Body of pancreas (tissue), 4 donors: ENCODE data around the gene SYT8. TPM values are rescaled to one million over a fixed set of nuclear protein-coding genes. Genes with fewer than 3 reads are reported as not detected.
A peak's percentile ranks its signal among the peaks of the same experiment; 100 is the strongest.

Experiments used
- ATAC-seq: fragments of 150-250 bp; one replicate; pipeline ENCODE4 v1.9.1; 2016
- DNase-seq, 4 donors: peaks; one replicate each; pipeline ENCODE4 v3.0.0-alpha.2; 2019
- H3K27ac ChIP-seq, 4 donors: fragments of 200-600 bp; sonication (generic); 1 replicate in 3 of 4; 2 replicates in 1 of 4; pipeline versions ENCODE4 v1.5.1 to v1.6.1; 2016 to 2019; ENCODE audit warnings: mild to moderate bottlenecking in 1 of 4, mixed read lengths in 1 of 4, moderate library complexity in 1 of 4
- H3K27me3 ChIP-seq, 2 donors: fragments of 200-600 bp; sonication (generic); one replicate each; pipeline ENCODE4 v1.6.0; 2016; ENCODE audit warnings: mild to moderate bottlenecking in 1 of 2
- H3K36me3 ChIP-seq, 2 donors: fragments of 200-600 bp; sonication (generic); replicated peaks in 1 of 2; 2 replicates each; pipeline ENCODE4 v1.5.1; 2016; ENCODE audit warnings: low read depth in 2 of 2; ENCODE audit not compliant: insufficient read depth in 1 of 2
- H3K4me1 ChIP-seq: fragments of 200-600 bp; sonication (generic); one replicate; pipeline ENCODE4 v1.6.0; 2016
- H3K4me3 ChIP-seq, 2 donors: fragments of 200-600 bp; sonication (generic); 1 replicate in 1 of 2; 2 replicates in 1 of 2; pipeline ENCODE4 v1.5.1; 2016 to 2019
- H3K9me3 ChIP-seq, 3 donors: fragments of 200-600 bp; sonication (generic); 1 replicate in 2 of 3; 2 replicates in 1 of 3; pipeline ENCODE4 v1.5.1; 2016
- CTCF ChIP-seq, 7 experiments: fragments of 450-650 bp in 4 of 7; fragments of 200-600 bp in 3 of 7; sonication (generic) in 3 of 7; IDR thresholded peaks; one replicate each; pipeline ENCODE4 v1.5.1; 2016 to 2019; ENCODE audit warnings: antibody characterized with exemption in 7 of 7
- POLR2A ChIP-seq, 3 donors: fragments of 450-650 bp; IDR thresholded peaks; one replicate each; pipeline ENCODE4 v1.6.1; 2016; ENCODE audit warnings: antibody characterized with exemption in 3 of 3, mild to moderate bottlenecking in 2 of 3
- WGBS, 2 donors: methylation state at CpG; one replicate each; pipeline ENCODE4 v1.1.5; 2017; 5-methylcytosine and 5-hydroxymethylcytosine counted together
- intact Hi-C: fragments of 100-400 bp; cut with DNase I; formaldehyde crosslinking; loops from one replicate; pipeline ENCODE4 v1.15.1; 2023
- total RNA-seq, 2 donors: library from RNA; depleted of rRNA; stranded (reverse); fragments of >200 nt; gene quantifications; one replicate each; pipeline ENCODE4 v1.1.0, GENCODE V29; 2016

Gene SYT8
- total RNA-seq, 2 donors from 2014 or later: 6.0 to 32.6 TPM

- Histone ChIP-seq H3K36me3 (no peaks in the 10 kb centered on the region), H3K9me3 (no peaks in the 10 kb centered on the region), H3K4me1 (peaks cover 20% of the 10 kb centered on the region), H3K4me3 (no peak overlapping the region), H3K27ac (no peak overlapping the region), H3K27me3 (no peaks in the 10 kb centered on the region)
- DNase-seq: no peak
- intact Hi-C loops: no loop called here
- TF ChIP-seq CTCF (IDR thresholded peaks at IDR 0.05): no peak
- TF ChIP-seq POLR2A (IDR thresholded peaks at IDR 0.05): no peak
- WGBS, 2 donors: 74 to 79% methylated on average over 23 to 34 of the region's 34 CpGs
- no peak for ATAC-seq
These were observed 34.9 kb downstream of the SYT8 start for GRCh38 chr11:1869427-1870325.

- H3K9me3 ChIP-seq: no peaks in the 10 kb centered on the region
- no peaks in the 10 kb centered on the region for H3K27me3 ChIP-seq
- ATAC-seq: peak; percentile 60
- 49 to 52% methylated on average over 7 to 11 of the region's 12 CpGs for WGBS, 2 donors
- no peaks in the 10 kb centered on the region for H3K36me3 ChIP-seq
- H3K4me3 ChIP-seq: no peak overlapping the region
- no peak overlapping the region for H3K27ac ChIP-seq
- TF ChIP-seq CTCF (IDR thresholded peaks at IDR 0.05) (no peak), POLR2A (IDR thresholded peaks at IDR 0.05) (no peak)
- no peak for DNase-seq
- H3K4me1 ChIP-seq: peaks cover 15% of the 10 kb centered on the region
- intact Hi-C loops: no loop called here
These were observed 35.5 kb downstream of the SYT8 start for GRCh38 chr11:1870326-1870696.

- Histone ChIP-seq H3K36me3 (no peaks in the 10 kb centered on the region), H3K9me3 (no peaks in the 10 kb centered on the region), H3K4me1 (peaks cover 16% of the 10 kb centered on the region), H3K4me3 (no peak overlapping the region), H3K27ac (peak overlapping the region in 1 of 4 donors; percentile 42), H3K27me3 (no peaks in the 10 kb centered on the region)
- DNase-seq (peak; percentile 64 to 76 (median 74)), ATAC-seq (peak; percentile 76)
- WGBS, 2 donors: 41 to 43% methylated on average over 48 to 50 of the region's 50 CpGs
- intact Hi-C loops: no loop called here
- TF ChIP-seq CTCF (IDR thresholded peaks at IDR 0.05): no peak
- TF ChIP-seq POLR2A (IDR thresholded peaks at IDR 0.05): no peak
These were observed 36.1 kb downstream of the SYT8 start for GRCh38 chr11:1870721-1871466.

- Histone ChIP-seq H3K27ac (peak overlapping the region in 1 of 4 donors; percentile 42), H3K9me3 (no peaks in the 10 kb centered on the region), H3K36me3 (no peaks in the 10 kb centered on the region), H3K4me1 (peaks cover 23% of the 10 kb centered on the region), H3K27me3 (no peaks in the 10 kb centered on the region), H3K4me3 (no peak overlapping the region)
- DNase-seq (no peak), ATAC-seq (no peak)
- WGBS, 2 donors: 72% methylated on average over 13 of the region's 15 CpGs; no CpG with 5 or more reads in 1 of the 2 donors
- no peak for TF ChIP-seq CTCF (IDR thresholded peaks at IDR 0.05)
- TF ChIP-seq POLR2A (IDR thresholded peaks at IDR 0.05): no peak
- intact Hi-C loops: no loop called here
These were observed 36.7 kb downstream of the SYT8 start for GRCh38 chr11:1871531-1871930.
